Measurements from ENCODE around the gene C11orf98.

GRCh38 chr11:62673196-62673525, 8.2 kb upstream of the C11orf98 start:
- TF ChIP-seq, protein P1, sequence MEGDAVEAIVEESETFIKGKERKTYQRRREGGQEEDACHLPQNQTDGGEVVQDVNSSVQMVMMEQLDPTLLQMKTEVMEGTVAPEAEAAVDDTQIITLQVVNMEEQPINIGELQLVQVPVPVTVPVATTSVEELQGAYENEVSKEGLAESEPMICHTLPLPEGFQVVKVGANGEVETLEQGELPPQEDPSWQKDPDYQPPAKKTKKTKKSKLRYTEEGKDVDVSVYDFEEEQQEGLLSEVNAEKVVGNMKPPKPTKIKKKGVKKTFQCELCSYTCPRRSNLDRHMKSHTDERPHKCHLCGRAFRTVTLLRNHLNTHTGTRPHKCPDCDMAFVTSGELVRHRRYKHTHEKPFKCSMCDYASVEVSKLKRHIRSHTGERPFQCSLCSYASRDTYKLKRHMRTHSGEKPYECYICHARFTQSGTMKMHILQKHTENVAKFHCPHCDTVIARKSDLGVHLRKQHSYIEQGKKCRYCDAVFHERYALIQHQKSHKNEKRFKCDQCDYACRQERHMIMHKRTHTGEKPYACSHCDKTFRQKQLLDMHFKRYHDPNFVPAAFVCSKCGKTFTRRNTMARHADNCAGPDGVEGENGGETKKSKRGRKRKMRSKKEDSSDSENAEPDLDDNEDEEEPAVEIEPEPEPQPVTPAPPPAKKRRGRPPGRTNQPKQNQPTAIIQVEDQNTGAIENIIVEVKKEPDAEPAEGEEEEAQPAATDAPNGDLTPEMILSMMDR (conservative IDR thresholded peaks at IDR 0.05; ENCODE audit: low read length): no peak
- no peak for TF ChIP-seq EZH2phosphoT487 (IDR thresholded peaks at IDR 0.05; ENCODE audit: borderline replicate concordance)

Data from Loucy (cell line).